ENCODE results near the gene LINGO1.

The LINGO1 gene

DNA sequence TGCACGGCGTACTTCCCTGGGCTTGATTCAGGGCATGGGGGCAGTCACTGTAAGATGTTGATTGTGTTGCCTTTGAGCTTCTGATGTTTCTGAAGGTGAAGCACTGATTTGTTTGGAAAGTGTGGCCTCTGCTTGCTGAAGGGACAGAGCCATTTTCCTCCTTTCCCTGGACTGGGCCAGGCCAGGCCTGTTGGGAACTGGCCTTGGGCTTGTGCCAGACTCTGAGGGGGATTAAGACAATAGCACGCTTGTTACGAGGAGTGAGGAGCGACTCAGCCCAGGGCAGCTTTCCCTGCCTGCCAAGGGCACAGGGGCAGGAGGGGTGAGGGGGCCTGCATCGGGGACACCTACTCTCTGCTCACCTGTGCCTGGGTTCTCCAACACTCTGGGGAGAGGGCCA is 42.9 kb downstream of the LINGO1 start:
- no peak for DNase-seq

DNA sequence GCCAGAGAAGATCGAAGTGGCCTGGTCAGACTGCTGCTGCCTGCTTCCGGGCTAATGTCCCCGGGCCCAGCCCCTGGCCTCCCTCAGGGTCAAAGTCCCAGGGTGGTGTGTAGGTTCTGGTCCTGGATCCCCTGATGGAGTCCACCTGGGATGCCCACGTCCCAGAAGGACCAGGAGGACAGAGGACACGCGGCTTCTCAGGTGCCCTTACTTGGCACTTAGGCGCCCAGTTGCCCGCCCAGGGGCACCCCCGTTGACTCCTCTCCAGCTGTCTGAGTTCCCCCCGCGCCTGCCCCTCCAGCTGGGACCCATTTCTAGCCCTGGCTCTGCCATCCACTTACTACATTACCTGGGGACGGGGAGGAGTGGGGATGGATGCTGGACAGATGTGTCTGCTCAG is 44.6 kb downstream of the LINGO1 start:
- DNase-seq, result no peak

DNA sequence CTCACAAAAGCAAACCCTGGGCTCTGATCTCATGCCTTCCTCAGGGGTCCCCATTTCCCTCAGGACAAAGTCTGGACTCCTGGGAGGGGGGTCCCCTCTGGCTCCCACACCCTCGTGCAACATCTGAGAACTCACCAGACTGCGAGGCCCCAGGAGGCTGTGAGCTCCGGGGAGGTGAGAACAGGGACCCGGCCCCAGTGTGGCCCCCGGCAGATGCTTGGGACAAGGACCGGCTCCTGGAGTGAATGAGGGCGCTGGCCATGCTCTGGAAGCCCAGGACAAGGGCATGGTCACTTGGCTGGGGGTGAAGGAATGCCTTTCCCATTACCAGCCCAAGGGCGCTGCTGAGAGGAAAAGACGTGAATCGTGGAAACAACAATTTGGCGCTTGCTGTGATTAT is 48.0 kb downstream of the LINGO1 start:
- no peak for DNase-seq

DNA sequence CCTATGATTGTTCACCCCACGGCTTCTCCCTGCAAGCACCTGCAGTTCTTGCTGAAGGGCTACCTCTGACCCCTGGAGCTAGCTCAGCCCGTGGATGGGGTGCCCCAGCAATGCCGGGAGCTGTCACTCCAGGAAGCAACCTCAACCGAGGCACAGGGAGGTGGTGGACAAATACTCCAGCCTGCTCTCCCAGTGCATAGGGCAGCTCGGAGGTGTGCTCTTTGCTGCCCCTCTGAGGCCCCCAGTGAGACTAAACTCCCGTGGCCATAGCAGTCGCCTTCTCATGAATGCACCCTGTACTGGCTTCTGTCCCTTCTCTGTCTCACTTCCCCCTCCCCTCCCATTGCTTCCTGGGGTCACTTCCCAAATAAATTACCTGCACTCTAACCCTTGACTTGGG is 48.5 kb downstream of the LINGO1 start:
- no peak for DNase-seq

DNA sequence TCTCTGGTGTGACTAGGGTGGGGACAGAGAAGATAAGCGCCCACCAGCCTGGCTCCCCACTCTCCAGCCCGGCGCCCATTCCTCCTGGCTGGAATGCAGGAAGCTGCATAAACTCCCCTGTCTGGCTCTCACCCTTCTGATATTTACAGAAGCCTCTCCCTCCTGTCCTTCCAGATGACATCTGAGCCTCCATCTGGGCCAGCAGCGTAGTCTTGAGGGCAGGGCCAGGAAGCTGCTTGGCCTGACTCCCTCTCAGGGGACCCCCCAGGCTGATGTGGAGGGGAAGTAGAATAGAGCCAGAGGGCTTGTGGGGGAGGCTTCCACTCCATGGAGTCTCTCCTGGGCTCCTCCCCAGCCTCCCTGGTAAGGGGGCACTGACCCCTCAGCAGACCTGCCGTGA is 49.9 kb downstream of the LINGO1 start:
- no peak for DNase-seq

DNA sequence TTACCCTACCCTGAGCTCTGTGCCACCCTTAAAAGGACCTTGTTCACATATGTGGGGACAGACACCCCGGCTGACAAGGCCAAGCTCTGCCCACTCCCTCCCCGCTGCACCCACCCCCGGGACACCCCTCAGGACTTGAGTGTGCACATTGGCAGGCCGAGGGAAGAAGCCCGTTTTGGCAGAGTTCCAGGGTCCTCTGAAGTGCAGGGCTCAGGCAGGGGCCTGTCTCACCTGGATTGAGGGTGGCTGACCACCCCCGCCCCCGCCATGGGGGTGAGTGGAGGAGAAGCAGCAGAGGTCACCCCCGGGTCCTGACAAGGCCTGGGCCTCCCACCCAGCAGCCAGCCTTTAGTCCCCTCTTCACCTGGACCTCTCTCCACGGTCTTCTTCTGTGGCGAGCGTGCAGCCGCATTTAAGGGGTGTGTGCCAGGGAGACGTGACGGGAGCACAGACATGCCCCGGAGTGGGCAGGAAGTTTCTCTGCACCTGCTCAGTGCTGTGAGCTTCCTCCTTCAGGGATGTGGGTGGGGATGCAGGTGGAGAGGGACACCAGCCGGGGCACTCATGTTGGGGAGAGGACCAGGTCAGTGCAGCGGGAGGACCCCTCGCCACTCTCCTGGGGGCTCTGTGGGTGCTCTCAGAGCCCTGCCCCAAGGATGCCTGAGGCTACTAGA is 50.7 kb downstream of the LINGO1 start:
- no peak for DNase-seq

DNA sequence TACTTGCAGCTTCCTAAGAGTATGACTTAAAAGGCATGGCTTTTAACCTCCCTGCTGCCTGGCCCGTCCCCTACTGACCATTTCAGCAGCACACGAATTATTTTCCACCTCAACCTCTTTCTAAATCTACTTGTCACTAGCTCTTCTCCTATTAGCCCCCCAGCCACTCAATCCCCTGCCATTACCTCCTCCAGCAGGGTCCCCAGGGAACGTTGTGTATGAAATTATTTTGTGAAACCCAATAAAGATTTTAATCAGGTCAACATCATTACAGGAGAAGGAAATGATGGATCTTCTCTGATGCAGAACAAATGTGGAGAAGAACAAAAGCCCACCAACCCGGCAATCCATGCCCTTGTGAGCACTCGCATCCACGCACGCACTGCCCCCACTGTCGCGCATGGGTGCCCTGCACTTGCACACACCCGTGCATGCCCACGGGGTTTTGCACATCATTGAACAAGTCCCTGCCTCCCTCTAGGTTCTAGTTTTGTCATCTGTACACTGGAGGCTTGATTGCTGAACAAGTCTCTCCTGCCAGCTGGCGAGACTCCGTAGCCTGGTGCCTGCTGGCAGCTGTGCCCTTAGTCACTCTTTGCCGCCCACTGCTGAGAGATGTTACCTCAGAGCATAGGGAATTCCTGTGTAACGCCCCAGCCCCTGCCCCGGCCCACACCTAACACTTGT is 51.6 kb downstream of the LINGO1 start:
- no peak for DNase-seq

DNA sequence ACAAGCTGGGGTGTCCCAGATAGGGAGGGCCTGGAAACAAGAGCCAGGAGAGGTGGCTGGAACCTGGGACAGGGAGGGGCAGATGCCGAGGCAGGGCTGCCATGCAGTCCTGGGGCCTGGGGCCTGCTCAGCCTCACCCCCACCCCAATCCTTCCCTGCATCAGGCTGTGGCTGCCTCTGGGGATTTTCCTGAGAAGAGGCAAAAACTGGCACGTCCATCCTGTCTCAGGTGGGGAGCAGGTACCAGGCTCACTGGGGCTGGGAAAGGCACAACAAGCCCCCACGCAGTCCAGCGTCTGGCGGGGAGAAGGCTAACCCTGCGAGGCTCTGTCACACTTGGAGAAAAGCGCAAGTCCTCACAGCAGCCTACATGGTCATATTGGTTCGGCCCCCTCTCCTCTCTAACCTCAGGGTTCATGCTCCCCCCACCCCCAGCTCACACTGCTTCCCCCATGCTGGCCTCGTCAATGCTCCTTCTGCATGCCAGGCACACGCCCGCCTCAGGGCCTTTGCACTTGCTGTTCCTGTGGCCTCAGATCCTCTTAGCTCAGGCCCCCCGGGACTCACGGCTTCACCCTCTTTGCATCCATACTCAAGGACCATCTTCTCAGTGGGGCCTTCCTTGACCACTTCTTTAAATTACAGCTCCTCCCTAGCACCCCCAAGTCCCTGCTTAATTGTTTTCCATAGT is 53.1 kb downstream of the LINGO1 start:
- DNase-seq, result no peak

DNA sequence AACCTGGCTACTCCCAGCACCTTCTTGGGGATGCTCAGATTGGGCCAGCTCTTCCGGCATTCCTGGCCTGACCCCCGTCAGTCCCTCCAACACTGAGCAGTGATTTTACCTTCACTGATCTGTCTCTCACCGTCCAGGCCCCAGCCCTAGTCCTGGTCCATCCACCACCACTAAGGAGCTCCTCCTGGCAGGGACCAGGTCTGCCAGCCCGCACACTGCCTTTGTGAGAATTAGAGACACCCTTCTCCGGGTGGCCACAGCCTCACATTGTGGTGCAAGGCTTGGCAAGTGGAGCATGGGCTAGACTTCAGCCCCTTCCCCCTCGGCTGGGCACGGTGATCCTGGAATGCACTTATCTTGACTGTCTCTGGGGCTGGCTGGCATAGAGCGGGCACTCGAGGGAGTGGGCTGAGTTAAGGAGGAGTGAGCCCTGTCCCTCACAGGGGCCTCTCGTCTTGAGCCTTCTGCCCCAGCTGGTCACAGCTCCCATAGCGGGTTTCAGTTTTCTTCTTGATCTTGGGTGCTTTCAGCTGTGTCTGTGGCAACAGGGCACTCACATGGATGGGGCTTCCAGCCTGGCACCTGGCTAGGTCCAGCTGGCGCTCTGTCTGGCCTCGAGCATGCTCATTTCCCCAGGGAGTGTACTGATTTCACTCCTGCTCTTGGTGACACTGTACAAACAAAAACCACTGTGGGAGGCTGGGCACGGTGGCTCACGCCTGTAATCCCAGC is 53.9 kb downstream of the LINGO1 start:
- no peak for DNase-seq

DNA sequence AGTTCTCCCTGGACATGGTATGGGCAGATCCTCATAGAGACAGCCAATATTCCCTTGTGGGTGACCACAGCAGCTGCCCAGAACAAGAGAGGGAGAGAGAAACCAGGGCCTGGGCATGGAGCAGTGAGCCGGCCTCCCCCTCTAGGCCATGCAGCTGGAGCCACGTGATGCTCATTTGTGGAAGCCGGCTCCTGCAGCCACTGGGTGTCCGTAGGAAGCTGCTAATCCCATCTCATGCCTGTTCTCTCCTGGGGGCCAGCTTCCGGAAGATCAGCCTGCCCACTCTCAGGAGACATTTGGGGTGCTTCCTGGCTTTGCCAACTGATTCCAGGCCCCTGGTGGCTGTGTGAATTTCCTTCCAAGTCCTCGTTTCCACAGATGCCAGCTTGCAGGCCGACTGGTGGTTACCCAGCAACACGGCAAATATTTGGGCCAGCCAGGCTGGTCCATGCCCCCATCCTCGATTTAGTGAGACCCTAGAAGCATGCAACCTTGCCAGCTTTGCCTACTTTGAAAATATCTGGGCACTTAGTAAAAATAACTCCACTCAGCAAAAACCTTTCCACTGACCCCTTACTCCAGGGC is 55.3 kb downstream of the LINGO1 start:
- no peak for DNase-seq

DNA sequence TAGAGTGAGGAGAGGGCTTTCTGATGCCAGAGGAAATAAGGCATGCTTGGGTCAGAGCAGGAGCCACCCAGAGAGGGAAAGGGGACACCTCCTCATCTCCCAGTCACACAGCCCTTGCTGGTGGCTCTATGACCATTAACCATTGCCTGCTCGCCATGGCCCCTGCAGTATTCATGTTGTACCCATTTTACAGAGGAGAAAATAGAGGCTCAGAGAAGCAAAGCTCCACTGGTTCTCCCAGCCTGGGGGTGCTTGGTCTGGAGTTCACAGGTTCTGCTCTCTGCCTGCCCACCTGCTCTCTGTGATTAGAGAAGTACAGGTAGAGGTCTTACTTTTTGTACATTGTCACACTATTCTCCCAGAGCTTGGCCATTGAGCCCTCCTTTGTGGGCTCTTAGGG is 56.2 kb downstream of the LINGO1 start:
- no peak for DNase-seq

DNA sequence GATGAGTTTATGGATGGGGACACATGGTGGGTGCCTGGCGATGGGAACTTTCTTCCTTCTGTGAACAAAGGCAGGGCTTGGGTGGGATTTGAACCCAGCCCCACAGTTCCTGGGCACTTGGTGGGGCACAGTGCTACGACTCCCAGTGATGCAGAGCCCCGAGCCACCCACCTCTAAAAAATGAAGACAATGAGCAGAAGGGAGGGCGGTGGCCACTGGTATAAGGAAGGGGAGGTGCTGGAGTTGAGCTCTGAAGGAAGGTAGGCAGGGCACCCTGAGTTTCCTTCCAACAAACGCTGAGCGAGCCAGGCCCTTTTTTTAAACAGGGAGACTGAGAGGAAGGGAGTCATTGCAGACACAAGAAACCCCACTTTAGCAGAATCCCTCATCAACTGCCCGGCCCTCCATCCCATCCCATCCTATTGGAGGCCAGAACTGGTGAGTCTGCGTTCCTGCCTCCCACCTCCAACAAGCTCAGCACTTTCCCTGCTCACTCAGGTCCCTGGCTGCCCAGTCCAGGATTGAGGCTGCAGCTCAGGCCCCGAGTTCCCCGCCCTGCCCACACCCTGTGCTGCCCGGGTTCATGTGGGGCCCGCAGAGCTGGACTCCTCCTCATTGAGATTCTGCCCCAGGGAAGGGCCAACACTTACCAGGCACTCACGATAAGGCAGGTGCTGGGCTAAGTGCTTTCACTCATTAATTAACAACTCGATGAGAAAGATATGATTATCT is 57.3 kb downstream of the LINGO1 start:
- DNase-seq, result no peak

DNA sequence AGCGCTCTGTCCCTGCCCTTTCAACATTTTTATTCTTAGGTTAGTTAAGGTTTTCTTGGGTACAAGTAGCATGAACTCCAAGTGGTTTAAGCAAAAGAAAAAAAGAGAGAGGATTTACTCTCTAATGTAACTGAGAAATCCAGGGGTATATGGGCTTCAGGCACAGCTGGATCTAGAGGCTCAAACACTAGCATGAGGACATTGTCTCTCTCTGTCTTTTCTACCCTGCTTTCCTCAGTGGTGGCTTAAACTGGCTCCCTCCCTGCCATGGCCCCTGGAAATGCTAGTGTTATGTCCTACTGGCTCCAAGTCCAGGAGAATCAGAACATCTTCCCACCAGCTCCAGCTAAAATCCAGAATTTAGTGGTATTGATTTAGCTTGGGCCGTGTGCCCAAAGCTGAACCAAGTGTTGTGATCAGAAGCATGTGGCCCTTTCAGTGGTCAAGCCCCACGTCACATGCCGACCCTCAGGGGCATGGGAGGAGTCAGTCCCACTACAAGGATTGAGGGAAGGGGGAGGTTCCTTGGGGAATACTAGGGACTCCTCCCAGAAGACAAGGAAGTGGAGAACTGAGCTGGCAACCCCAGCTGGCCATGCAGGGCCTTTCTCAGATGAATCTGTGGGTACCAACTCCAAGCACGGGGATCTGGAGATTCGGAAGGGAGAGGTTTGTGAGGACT is 58.0 kb downstream of the LINGO1 start:
- no peak for DNase-seq

DNA sequence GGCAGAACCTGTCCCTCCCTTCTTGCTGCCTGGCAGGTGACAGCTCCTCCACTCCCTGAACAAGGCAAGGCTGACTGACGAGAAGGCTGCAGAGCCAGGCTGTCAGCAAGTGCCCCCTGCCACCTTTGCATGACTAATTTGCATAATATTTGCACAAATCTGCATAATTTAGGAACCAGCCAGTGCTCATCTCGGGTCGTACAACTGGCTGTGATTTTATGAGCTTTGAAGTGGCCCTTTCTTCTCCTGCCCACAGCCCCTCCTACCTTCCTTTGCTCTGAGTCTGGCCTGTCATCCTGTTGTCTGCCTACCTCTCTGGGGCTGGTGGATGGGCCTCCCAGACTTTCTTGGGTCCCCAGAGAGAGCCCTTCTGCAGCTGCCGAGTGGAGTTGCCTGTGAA is 58.9 kb downstream of the LINGO1 start:
- no peak for DNase-seq

DNA sequence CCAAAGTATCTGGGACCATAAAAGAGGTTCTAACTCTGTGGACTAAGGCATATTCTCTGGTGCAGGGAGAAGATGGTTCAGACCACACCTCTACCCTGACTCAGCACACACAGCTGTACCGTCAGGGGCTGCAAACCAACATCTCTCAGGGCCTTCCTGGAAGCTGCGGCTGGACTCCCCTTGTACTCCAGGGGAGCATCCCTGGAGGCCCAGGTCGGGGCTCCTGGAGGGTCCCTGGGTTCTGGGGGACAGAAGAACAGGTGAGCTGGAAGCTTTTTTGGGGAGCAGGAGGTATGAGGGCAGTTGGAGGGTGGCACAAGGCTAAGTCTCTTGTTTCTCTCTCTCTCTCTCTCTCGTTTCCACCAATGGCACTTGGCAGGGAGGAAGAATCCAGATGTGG is 60.5 kb downstream of the LINGO1 start:
- no peak for DNase-seq

DNA sequence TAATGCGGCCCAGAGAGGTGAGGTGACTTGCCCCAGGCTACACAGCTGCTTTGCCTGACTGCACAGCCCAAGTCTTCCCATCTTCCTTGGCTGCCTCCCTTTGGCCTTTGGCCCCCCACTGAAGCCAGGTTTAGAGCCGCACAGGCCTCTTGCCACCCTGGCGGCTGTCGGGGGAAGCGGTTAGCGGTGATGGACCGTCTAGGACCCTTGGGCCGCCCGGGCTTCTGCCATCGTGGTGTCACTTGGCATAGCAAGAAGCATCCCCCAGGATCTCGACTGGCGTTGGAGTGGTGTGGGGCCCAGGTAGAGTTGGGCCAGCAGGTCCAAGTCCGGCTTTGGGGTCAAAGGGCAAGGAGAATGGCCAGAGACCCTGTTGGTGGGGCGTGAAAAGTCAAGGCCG is 61.0 kb downstream of the LINGO1 start:
- DNase-seq, result no peak

DNA sequence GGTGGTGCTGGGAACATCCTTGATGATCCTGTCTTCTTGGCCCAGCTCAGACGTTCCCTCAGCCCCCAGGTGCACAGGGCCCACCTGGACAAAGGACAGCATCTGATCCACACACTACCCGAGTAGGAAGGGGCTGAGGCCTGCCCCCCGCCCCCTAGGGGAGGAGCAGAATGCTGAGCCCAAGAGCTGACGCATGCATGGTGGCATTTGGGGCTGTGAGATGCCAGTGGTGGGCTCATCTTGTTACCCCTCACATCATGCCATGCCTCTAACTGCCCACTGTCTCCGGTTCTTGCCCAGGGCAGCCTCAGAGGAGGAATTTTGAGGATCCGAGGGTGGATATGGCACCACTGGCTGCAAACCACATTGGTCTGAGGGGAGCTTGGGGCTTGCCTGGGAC is 61.5 kb downstream of the LINGO1 start:
- DNase-seq, result no peak

DNA sequence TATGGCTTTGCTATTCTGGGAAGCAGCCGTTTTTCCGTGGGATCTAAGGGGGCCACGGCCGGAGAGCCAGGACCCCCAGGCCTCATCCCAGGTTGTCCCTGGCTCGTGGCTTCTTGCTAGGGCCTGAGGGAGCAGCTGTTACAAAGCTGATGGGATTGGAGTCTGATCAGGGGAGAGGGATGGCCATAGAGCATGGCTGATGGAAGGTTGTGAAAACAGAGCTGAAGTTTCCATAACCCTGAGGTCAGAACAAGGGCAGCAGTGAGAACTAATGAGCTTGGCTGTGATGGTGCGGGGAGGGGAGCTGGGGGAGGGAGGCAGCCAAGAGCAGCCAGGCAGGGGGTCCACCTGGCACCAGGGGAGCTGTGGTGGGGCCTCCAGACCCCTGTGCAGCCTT is 63.0 kb downstream of the LINGO1 start:
- no peak for DNase-seq

DNA sequence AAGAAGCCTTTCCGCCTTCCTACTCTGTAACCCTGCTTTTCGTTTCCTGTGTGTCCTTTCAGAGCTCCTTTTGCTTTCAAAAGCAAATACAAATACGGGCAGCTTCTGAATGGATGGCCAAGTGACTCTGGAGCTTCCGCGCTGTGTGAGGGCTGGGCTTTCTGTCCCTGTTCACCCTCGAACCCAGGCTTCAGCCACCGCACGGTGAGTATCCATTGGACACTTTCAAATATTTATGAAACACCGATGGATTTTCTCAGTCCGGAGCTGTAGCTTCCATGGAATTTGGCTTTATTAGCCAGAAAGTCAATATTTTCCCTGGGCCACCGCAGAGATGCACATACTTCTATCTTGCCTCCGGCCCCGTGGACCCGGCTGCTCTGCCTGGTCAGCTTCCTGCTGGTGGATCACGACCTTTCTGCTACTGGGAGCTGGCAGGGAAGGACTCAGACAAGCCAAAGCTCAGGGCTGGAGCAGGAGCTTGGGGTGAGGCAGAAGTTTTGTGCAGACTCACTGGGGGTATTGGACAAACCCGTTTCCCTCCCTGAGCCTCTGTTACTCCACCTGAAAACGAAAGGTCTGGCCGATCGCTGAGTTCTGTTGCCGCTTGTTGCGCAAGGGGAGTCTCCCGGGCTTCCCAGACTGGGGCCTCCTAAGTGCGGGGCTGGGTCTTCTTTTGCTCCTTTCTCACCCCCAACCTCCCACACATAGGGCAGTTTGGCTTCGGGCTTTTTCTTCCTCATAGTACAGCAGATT is 63.6 kb downstream of the LINGO1 start:
- no peak for DNase-seq

DNA sequence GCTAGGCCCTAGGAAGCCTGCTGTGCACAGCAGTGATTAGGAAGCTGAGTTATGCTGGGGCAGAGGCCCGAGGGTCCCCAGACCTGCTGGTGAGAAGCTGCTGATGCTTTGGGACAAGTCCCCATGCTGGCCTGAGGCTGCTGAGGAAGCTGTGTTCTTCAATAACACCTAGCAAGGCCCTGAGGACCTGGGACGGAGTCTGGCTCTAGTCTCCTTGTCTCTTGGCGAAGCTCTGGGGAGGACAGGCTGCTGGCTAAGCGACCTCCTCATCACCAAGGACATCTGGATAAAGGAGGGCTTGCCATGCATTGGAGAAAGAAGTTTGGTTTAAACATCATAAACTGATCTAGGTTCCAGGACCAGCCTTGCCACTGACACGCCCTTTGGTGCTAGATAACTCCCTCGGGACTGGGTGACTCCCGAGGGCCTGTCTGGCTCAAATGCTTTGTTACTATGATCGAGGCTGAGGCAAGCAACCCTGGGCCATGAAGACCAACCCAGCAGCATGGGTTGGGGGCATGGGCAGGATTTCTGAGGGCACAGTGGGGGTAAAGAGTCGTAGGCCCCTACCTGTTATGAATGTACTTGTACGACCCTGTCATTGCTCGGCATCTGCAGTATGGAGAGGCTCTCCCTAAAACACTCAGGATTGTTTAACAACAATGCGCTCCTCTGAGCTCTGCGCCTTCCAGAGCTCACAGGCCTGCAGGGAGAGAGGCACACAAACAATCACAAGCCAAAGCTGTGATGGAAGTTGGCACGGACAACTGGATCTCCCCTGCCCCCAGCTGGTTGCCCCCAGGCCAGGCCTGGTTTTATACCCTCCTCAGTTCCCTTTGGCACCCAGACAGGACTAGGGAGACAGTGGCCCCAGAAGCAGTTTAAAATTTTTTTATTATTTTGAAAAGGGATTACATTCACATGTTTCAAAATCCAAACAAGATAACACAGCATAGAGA is 64.4 kb downstream of the LINGO1 start:
- DNase-seq, result no peak
